Body of pancreas (tissue), 4 donors: Measurements from ENCODE around the gene SPG11.

Source experiments
- POLR2A ChIP-seq, 3 donors: fragments of 450-650 bp; IDR thresholded peaks; one replicate each; pipeline ENCODE4 v1.6.1; 2016; ENCODE audit warnings: antibody characterized with exemption in 3 of 3, mild to moderate bottlenecking in 2 of 3
- TF ChIP-seq, protein P1 (sequence below), 7 experiments: fragments of 450-650 bp in 4 of 7; fragments of 200-600 bp in 3 of 7; sonication (generic) in 3 of 7; IDR thresholded peaks; one replicate each; pipeline ENCODE4 v1.5.1; 2016 to 2019; ENCODE audit warnings: antibody characterized with exemption in 7 of 7

- TF ChIP-seq, protein P1, sequence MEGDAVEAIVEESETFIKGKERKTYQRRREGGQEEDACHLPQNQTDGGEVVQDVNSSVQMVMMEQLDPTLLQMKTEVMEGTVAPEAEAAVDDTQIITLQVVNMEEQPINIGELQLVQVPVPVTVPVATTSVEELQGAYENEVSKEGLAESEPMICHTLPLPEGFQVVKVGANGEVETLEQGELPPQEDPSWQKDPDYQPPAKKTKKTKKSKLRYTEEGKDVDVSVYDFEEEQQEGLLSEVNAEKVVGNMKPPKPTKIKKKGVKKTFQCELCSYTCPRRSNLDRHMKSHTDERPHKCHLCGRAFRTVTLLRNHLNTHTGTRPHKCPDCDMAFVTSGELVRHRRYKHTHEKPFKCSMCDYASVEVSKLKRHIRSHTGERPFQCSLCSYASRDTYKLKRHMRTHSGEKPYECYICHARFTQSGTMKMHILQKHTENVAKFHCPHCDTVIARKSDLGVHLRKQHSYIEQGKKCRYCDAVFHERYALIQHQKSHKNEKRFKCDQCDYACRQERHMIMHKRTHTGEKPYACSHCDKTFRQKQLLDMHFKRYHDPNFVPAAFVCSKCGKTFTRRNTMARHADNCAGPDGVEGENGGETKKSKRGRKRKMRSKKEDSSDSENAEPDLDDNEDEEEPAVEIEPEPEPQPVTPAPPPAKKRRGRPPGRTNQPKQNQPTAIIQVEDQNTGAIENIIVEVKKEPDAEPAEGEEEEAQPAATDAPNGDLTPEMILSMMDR (IDR thresholded peaks at IDR 0.05): no peak
- TF ChIP-seq POLR2A (IDR thresholded peaks at IDR 0.05): no peak
Observed at GRCh38 chr15:44676676-44677075, 13.2 kb upstream of the SPG11 start.
